ENCODE measurements around the gene COL20A1. TPM values are rescaled to one million over a fixed set of nuclear protein-coding genes. Genes with fewer than 3 reads are reported as not detected.

The COL20A1 gene
- total RNA-seq, 1 donor from 2014 or later: 0.25 TPM

DNA sequence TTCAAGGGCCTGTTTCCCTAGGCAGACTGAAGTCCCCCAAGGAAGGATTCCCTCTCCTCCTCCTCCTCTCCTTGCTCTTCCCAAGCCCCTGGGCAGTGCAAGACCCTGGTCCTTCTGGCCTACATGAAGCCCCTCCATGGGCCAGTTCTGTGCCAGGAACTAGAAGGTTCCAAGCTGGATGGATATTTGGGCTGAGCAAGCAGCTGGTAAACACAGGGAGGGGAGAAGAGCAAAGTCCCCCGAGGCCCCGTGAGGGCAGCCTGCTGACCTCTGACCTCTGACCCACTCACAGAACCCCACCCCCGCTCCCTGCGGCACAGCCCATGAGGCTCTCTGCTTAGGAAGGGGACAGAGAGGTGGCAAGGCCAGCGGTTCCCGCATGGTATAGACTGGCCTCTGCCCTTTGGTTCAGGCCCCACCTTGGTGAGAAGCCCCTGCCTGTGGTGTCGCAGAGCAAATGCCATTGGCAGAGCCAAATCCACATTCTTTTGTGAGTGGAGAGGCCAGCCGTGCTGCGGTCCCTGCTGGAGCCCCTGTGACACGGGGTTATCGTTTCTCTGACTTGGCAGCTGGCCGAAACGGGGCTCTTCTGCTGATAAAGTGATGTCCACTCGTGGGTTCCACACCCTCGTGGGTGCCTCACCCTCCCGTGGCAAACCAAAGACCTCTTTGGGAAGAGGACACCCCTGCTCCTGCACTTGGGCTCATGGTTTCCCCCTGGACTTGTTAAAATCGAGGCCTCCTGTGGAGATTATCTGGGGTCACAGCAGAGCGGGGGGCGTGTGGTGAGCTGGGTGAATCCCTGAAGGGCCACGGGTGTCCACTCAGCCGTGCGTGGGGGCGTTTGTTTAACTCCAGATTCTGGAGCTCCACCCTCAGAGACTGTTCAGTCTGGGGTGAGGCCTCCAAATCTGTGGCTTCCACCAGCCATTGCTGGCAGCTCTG lies 70.3 kb downstream of the COL20A1 start:
- H3K4me1 Mint-ChIP-seq: no peaks in the 10 kb centered on the region
- H3K27me3 Mint-ChIP-seq (ENCODE audit: low read depth): peaks cover 65% of the 10 kb centered on the region
- H3K36me3 Mint-ChIP-seq: no peaks in the 10 kb centered on the region
- no peaks in the 10 kb centered on the region for H3K9me3 Mint-ChIP-seq
- no peak overlapping the region for H3K4me3 Mint-ChIP-seq
- DNase-seq (ENCODE audit: low spot score in 2 of 2, unreplicated experiment in 2 of 2): no peak
- TF ChIP-seq, protein P1, sequence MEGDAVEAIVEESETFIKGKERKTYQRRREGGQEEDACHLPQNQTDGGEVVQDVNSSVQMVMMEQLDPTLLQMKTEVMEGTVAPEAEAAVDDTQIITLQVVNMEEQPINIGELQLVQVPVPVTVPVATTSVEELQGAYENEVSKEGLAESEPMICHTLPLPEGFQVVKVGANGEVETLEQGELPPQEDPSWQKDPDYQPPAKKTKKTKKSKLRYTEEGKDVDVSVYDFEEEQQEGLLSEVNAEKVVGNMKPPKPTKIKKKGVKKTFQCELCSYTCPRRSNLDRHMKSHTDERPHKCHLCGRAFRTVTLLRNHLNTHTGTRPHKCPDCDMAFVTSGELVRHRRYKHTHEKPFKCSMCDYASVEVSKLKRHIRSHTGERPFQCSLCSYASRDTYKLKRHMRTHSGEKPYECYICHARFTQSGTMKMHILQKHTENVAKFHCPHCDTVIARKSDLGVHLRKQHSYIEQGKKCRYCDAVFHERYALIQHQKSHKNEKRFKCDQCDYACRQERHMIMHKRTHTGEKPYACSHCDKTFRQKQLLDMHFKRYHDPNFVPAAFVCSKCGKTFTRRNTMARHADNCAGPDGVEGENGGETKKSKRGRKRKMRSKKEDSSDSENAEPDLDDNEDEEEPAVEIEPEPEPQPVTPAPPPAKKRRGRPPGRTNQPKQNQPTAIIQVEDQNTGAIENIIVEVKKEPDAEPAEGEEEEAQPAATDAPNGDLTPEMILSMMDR (IDR thresholded peaks at IDR 0.05; ENCODE audit: unreplicated experiment): no peak
- no peak overlapping the region for H3K27ac Mint-ChIP-seq

DNA sequence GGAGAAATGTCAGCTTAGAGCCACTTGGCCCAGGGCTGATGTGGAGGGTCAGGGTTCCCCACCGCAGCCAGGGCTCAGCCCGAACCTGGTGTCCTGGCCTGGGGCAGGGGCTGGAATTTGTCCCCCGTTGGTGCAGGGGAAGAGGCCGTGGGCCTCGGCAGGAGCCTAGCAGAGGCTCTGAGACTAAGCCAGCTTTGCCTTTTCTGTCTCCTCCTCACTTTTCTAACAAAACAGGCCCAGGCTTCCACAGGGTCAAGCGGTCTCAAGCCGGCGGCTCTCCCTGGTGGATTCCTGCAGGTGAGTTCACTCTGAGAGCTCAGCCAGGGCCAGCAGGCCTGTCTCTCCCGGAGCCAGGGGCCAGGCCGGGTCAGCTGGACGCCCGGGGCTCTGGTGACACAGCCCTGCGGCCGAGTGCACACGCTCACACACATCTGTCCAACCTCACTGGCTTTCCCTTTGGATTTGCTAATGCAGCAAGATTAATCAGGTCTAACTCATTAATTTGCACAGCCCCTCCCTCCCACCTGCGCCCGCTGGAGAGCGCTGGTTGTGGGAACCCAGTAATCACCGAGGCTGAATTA lies 71.1 kb downstream of the COL20A1 start:
- no peak for DNase-seq (ENCODE audit: low spot score in 2 of 2, unreplicated experiment in 2 of 2)
- no peaks in the 10 kb centered on the region for H3K9me3 Mint-ChIP-seq
- H3K27me3 Mint-ChIP-seq (ENCODE audit: low read depth): peaks cover 58% of the 10 kb centered on the region
- no peak overlapping the region for H3K4me3 Mint-ChIP-seq
- TF ChIP-seq, protein P1 (IDR thresholded peaks at IDR 0.05; ENCODE audit: unreplicated experiment): no peak
- H3K36me3 Mint-ChIP-seq: no peaks in the 10 kb centered on the region
- no peak overlapping the region for H3K27ac Mint-ChIP-seq
- H3K4me1 Mint-ChIP-seq: no peaks in the 10 kb centered on the region

DNA sequence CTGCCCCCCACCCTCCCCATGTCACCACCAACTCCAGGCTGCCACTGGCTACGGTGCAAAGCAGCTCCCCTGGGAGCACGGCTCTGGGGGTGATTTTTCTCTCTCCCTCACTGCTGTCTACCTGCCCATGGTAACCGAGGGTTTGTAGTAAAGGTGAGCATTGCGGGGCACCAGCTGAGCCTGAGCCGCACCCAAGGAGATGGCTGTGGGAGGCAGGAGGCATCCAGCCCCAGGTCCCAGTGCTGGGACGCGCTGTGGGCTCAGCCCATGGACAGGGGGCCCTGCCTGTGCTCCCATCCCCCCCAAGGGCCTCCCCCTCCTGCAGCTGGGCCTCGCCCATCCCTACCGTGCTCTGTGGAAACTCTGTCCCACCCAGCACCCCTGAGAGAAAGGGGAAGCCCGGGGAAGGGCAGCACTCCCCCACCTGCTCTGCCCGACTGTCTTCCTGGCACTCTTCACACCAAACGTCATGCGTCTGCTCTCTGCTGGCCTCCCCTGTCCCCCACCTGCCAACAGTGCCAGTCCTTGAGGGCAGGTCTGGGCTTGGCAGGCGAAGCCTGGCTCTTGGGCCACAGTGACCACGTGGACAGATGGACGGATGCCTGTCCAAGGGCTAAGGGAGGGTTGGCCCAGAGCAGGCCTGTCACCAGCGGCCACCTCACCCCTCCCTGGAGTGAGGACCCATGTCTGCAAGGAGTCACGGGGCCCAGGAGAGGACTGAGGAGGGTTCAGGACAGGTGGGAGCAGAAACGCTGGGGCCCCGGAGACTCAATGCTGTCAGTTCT lies 72.0 kb downstream of the COL20A1 start:
- no peaks in the 10 kb centered on the region for H3K9me3 Mint-ChIP-seq
- no peaks in the 10 kb centered on the region for H3K36me3 Mint-ChIP-seq
- no peaks in the 10 kb centered on the region for H3K4me1 Mint-ChIP-seq
- no peak overlapping the region for H3K4me3 Mint-ChIP-seq
- H3K27ac Mint-ChIP-seq: no peak overlapping the region
- no peak for DNase-seq (ENCODE audit: low spot score in 2 of 2, unreplicated experiment in 2 of 2)
- TF ChIP-seq, protein P1 (IDR thresholded peaks at IDR 0.05; ENCODE audit: unreplicated experiment): no peak
- peaks cover 51% of the 10 kb centered on the region for H3K27me3 Mint-ChIP-seq (ENCODE audit: low read depth)

DNA sequence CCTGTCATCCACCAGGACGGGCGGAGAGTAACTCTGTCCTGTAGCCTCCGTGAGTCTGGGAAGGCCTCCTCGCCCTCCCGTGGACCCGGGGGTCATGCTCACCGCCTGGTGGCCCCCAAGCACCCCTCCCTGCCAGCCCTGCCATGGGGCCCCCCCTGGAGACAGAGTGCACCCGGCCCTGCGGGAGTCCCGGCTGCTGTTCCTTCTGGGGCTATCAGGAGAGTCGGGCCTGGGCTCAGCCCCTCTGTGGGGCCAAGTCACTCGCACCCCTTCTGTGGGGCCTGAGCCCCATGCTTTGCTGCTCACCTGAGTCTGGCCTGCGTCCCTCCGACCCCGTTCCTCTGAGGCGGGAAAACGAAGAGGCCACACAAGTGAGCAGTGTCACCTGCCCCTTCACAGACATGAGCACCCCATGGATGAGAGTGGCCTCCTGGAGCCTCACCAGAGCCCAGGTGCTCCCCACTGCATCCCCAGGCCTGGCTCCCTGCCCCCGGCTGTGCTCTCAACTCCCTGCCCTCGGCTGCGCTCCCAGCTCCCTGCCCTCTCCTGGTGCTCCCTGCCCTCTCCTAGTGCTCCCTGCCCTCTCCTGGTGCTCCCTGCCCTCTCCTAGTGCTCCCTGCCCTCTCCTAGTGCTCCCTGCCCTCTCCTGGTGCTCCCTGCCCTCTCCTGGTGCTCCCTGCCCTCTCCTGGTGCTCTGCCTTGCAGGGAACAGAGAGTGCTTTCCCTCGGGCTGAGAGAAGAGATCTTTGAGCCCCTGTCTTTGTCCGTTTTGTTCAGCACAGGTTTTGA lies 72.8 kb downstream of the COL20A1 start:
- H3K9me3 Mint-ChIP-seq: no peaks in the 10 kb centered on the region
- H3K4me1 Mint-ChIP-seq: no peaks in the 10 kb centered on the region
- H3K4me3 Mint-ChIP-seq: no peak overlapping the region
- peaks cover 45% of the 10 kb centered on the region for H3K27me3 Mint-ChIP-seq (ENCODE audit: low read depth)
- no peaks in the 10 kb centered on the region for H3K36me3 Mint-ChIP-seq
- H3K27ac Mint-ChIP-seq: no peak overlapping the region
- DNase-seq (ENCODE audit: low spot score in 2 of 2, unreplicated experiment in 2 of 2): no peak
- TF ChIP-seq, protein P1 (IDR thresholded peaks at IDR 0.05; ENCODE audit: unreplicated experiment): no peak
